ENCODE data around the gene FLT4. TPM values are rescaled to one million over a fixed set of nuclear protein-coding genes. Genes with fewer than 3 reads are reported as not detected.

FLT4 gene
- total and polyA plus RNA-seq, 2 experiments from 2014 or later: 3.4 to 13.8 TPM

DNA sequence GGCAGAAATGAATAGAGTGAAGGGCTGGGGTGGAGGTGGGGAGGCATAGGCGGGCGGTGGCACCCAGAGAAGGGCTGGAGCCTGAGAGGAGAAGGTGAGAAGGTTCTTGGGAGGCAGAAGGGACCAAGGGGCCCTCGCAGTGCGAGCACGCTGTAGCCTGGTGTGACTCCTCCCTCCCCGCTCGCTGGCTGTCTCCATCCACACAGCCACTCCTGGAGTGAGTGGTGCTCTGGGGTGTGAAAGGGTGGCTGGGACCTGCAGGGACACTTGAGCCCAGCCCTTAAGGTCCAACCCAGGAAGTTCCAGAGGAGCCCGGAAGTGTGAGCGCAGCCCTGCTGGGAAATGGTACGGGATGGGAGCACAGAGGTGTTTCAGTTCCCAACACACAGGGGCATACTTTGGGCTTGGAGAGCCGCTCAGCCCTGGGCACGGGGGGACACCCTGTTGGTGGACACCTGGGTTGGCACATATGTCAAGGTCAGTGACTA lies 48.8 kb downstream of the FLT4 start (continued):
- TF ChIP-seq, protein P1, sequence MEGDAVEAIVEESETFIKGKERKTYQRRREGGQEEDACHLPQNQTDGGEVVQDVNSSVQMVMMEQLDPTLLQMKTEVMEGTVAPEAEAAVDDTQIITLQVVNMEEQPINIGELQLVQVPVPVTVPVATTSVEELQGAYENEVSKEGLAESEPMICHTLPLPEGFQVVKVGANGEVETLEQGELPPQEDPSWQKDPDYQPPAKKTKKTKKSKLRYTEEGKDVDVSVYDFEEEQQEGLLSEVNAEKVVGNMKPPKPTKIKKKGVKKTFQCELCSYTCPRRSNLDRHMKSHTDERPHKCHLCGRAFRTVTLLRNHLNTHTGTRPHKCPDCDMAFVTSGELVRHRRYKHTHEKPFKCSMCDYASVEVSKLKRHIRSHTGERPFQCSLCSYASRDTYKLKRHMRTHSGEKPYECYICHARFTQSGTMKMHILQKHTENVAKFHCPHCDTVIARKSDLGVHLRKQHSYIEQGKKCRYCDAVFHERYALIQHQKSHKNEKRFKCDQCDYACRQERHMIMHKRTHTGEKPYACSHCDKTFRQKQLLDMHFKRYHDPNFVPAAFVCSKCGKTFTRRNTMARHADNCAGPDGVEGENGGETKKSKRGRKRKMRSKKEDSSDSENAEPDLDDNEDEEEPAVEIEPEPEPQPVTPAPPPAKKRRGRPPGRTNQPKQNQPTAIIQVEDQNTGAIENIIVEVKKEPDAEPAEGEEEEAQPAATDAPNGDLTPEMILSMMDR (conservative IDR thresholded peaks at IDR 0.05; ENCODE audit: low read depth in 2 of 2): no peak

DNA sequence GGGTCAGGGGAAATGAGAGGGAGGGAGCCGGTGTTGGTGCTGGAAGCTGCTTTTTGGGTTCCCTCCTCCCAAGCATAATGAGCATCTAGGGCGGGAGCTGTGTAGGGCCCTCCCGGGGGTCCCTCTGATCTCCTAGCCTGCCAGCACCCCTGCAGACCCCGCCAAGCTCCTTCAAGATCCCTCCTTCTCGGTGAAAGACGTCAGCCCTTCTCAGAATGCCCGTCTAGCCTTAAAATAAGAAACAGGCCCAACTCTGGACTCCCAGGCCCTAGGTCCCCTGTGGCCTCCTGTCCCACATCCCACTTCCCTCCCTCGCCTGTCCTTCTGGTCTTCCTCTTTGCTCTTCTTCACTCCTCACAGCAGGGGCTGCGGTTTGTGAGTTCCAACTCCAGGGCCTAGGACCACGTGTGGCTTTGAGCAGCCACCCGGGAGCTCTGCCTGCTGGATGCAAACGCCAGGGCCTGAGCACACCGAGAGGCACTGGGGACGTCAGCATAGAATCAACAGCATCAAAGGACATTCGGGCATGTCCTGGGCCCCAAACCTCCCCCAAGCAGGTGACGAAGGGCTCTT lies 49.3 kb downstream of the FLT4 start:
- H3K36me3 Mint-ChIP-seq (ENCODE audit: low read depth): no peaks in the 10 kb centered on the region; the same call in 2 of the 3 replicates
- no peak for DNase-seq (ENCODE audit: low spot score)
- H3K4me3 ChIP-seq: no peak overlapping the region
- no peaks in the 10 kb centered on the region for H3K4me1 ChIP-seq (ENCODE audit: insufficient read depth)
- no peaks in the 10 kb centered on the region for H3F3A ChIP-seq (replicated peaks; ENCODE audit: low read depth)
- H3K4me1 Mint-ChIP-seq: peaks cover 2% of the 10 kb centered on the region; the same call in 1 of the 3 replicates
- no peak overlapping the region for H3K27ac ChIP-seq (ENCODE audit: low read depth)
- no peak overlapping the region for H3K4me2 ChIP-seq
- H2AFZ ChIP-seq: no peak overlapping the region
- no peaks in the 10 kb centered on the region for H3K79me2 ChIP-seq (replicated peaks; ENCODE audit: insufficient read depth)
- no peaks in the 10 kb centered on the region for H3K9me2 ChIP-seq (ENCODE audit: insufficient read depth)
- H3K4me3 Mint-ChIP-seq: no peak overlapping the region
- no peaks in the 10 kb centered on the region for H4K20me1 ChIP-seq (replicated peaks; ENCODE audit: insufficient read depth)
- no peak for ATAC-seq
- no peaks in the 10 kb centered on the region for H3K36me3 ChIP-seq (ENCODE audit: insufficient read depth)
- no peaks in the 10 kb centered on the region for H3K9me3 Mint-ChIP-seq
- no peak overlapping the region for H3K27ac Mint-ChIP-seq
- no peaks in the 10 kb centered on the region for H3K27me3 ChIP-seq (ENCODE audit: insufficient read depth)
- H3K27me3 Mint-ChIP-seq (ENCODE audit: insufficient read depth, low read depth, poor library complexity): peaks cover 14% of the 10 kb centered on the region
- TF ChIP-seq STAT1 (IDR thresholded peaks at IDR 0.05; ENCODE audit: unreplicated experiment): no peak
- TF ChIP-seq, protein P1 (conservative IDR thresholded peaks at IDR 0.05; ENCODE audit: low read depth in 2 of 2): no peak
- no peak for TF ChIP-seq CREB1 (CRISPR knock-in tag; IDR thresholded peaks at IDR 0.05; ENCODE audit: low read depth)
- TF ChIP-seq ZNF114 (CRISPR knock-in tag; IDR thresholded peaks at IDR 0.05): no peak
- TF ChIP-seq NANOG (IDR thresholded peaks at IDR 0.05; ENCODE audit: borderline replicate concordance): no peak
- TF ChIP-seq EZH2phosphoT487 (IDR thresholded peaks at IDR 0.05; ENCODE audit: unreplicated experiment): no peak
- no peak for TF ChIP-seq JUNB (IDR thresholded peaks at IDR 0.05; ENCODE audit: unreplicated experiment)
- TF ChIP-seq EZH2 (IDR thresholded peaks at IDR 0.05; ENCODE audit: low read depth, unreplicated experiment): no peak
- no peak for TF ChIP-seq POLR2AphosphoS5 (IDR thresholded peaks at IDR 0.05; ENCODE audit: low read depth)
- TF ChIP-seq, protein P2, sequence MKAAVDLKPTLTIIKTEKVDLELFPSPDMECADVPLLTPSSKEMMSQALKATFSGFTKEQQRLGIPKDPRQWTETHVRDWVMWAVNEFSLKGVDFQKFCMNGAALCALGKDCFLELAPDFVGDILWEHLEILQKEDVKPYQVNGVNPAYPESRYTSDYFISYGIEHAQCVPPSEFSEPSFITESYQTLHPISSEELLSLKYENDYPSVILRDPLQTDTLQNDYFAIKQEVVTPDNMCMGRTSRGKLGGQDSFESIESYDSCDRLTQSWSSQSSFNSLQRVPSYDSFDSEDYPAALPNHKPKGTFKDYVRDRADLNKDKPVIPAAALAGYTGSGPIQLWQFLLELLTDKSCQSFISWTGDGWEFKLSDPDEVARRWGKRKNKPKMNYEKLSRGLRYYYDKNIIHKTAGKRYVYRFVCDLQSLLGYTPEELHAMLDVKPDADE (IDR thresholded peaks at IDR 0.05): no peak
- TF ChIP-seq, protein P3, sequence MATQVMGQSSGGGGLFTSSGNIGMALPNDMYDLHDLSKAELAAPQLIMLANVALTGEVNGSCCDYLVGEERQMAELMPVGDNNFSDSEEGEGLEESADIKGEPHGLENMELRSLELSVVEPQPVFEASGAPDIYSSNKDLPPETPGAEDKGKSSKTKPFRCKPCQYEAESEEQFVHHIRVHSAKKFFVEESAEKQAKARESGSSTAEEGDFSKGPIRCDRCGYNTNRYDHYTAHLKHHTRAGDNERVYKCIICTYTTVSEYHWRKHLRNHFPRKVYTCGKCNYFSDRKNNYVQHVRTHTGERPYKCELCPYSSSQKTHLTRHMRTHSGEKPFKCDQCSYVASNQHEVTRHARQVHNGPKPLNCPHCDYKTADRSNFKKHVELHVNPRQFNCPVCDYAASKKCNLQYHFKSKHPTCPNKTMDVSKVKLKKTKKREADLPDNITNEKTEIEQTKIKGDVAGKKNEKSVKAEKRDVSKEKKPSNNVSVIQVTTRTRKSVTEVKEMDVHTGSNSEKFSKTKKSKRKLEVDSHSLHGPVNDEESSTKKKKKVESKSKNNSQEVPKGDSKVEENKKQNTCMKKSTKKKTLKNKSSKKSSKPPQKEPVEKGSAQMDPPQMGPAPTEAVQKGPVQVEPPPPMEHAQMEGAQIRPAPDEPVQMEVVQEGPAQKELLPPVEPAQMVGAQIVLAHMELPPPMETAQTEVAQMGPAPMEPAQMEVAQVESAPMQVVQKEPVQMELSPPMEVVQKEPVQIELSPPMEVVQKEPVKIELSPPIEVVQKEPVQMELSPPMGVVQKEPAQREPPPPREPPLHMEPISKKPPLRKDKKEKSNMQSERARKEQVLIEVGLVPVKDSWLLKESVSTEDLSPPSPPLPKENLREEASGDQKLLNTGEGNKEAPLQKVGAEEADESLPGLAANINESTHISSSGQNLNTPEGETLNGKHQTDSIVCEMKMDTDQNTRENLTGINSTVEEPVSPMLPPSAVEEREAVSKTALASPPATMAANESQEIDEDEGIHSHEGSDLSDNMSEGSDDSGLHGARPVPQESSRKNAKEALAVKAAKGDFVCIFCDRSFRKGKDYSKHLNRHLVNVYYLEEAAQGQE (IDR thresholded peaks at IDR 0.05; ENCODE audit: unreplicated experiment): no peak
